T-helper 2 cell treated with Interferon-gamma antibody and Interleukin-4, amounts not matched to agents 100 ng/mL and 5 ng/mL, for 36 hours (primary cell): ENCODE measurements around the gene LSM2. TPM values are rescaled to one million over a fixed set of nuclear protein-coding genes. Genes with fewer than 3 reads are reported as not detected.
"Not testable (repeated sequence)": the region's sequence is repeated elsewhere in the genome, so short reads cannot be mapped to it uniquely, and the experiment has no call there.

Experiments used
- intact Hi-C: fragments of 100-400 bp; cut with micrococcal nuclease; formaldehyde crosslinking; loops from one replicate; pipeline ENCODE4 v1.15.1; 2023
- total RNA-seq: library from RNA; stranded (reverse); gene quantifications from 2 replicates; pipeline ENCODE4 v1.2.3, GENCODE V29; 2022

The LSM2 gene
- total RNA-seq, 1 donor from 2014 or later: 101 TPM

GRCh38 chr6:31829633-31830283, 23.0 kb upstream of the LSM2 start:
- intact Hi-C loops: loop anchor here (2.0 to 10.0 kb wide), 3 partner anchors 101 to 335 kb away; partner anchors contain the start of genes DDAH2, LY6G5C and MICB

GRCh38 chr6:31827286-31828079, 20.7 kb upstream of the LSM2 start, which contains the start of gene HSPA1B:
Gene HSPA1B, plus strand, starts transcription at chr6:31827738. Its CDS starts 213 bp downstream, at chr6:31827951.
- intact Hi-C loops: loop anchor here (1.0 to 2.0 kb wide), 6 partner anchors 21 to 281 kb away; partner anchors contain the start of genes ATP6V1G2, BAG6, LSM2 and NFKBIL1

DNA sequence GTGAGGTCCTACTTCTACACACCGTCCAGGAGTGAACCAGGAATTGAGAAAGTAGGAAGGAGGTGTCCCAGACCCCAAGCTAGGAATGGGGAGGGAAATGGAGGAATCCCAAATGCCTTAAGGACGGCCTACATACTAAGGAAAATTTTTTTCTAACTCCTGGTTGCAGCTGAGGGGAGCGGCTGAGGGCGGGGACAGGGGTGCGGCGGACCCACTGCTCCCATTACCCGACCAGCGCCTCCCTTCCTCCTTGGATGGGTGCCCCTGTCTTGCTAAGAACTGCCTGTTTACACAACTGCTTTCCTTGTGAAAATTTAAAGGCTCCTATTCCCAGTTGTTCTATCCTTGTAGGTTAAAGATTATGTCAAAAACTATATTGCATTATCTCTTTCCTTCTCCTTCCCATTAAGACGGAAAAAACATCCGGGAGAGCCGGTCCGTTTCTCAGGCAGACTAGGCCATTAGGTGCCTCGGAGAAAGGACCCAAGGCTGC, 20.1 kb upstream of the LSM2 start:
- intact Hi-C loops: loop anchor here (1.0 to 2.0 kb wide), 6 partner anchors 21 to 280 kb away; partner anchors contain the start of genes ATP6V1G2, BAG6, LSM2 and NFKBIL1

- intact Hi-C loops: no loop called here
Measured at GRCh38 chr6:31825553-31825952, 18.8 kb upstream of the LSM2 start.

DNA sequence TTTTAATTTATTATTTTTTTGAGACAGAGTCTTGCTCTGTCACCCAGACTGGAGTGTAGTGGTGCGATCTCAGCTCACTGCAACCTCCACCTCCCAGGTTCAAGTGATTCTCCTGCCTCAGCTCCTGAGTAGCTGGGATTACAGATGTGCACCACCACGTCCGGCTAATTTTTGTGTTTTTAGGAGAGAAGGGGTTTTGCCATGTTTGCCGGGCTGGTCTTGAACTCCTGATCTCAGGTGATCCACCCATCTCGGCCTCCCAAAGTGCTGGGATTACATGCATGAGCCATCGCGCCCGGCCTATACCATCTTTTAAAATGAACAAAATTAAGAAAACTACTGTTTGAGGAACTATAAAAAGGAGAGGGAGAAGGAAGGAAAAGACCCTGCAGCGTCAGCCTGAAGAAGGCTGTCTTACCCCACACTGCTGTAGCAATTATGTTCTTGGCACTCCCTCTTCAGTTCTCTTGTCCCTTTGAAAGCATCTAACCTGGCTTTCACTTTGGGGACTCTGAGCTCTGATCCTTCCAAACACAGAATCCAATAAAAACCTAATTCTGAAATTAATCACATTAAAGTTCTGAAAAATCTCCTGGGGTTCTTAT, 16.9 kb upstream of the LSM2 start:
- intact Hi-C loops: not testable (repeated sequence)

- intact Hi-C loops: no loop called here
Measured at GRCh38 chr6:31822036-31822821, 15.5 kb upstream of the LSM2 start.

DNA sequence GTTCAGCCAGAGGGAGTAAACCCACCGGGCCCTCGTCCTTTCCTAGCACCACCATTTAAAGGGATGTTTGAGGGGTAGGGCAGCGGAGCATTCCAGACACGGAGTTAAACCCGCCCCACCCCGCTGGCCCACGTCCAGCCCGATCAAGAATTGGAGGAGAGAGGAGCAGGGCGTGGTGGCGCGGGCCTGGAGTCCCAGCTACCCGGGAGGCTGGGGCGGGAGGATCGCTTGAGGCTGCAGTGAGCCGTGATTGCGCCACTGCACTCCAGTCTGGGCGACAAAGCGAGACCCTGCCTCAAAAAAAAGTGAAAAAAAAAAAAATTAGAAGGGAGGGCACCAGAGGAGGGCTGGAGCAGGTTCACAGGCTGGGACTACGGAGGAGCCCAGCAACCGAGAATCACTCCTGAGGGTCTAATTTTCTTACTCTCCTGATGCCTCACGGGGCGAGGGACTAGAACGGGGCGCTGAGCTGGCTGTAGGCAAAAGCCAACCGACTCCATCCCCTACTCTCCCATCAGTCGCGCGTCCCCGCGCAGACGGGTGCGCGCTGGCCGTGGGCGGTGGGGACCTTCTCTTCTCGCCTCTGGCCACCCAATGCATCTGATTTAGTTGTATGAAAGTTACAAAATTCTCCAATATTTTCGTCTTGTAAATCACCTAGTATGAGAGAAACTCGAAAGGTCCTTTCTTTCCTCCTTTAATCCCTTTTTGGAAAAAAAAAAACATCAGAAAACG, 14.7 kb upstream of the LSM2 start:
- intact Hi-C loops: no loop called here

- intact Hi-C loops: not testable (repeated sequence)
Measured at GRCh38 chr6:31820399-31820798, 13.6 kb upstream of the LSM2 start.

- intact Hi-C loops: no loop called here
Measured at GRCh38 chr6:31819871-31820299, 13.1 kb upstream of the LSM2 start.

DNA sequence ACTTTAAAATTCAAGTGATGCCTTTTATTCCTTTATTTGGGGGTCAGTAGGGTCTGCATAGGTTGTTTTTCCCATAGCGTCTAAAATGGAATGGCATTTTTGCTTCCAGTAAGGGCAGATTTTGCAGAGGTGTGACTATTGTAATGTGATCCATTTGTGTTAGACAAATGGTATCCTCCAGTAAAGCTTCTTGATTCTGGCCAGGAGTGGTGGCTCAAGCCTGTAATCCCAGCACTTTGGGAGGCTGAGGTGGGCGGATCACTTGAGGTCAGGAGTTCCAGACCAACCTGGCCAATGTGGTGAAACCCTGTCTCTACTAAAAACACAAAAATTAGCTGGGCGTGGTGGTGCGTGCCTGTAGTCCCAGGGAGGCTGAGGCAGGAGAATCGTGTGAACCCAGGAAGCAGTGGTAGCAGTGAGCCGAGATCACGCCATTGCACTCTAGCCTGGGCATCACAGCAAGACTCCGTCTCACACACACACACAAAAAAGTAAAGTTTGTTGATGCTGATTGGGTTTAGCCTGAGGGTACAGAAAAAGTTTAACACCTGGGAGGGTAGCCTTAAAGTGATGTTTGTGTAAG, 11.3 kb upstream of the LSM2 start:
- intact Hi-C loops: not testable (repeated sequence)

DNA sequence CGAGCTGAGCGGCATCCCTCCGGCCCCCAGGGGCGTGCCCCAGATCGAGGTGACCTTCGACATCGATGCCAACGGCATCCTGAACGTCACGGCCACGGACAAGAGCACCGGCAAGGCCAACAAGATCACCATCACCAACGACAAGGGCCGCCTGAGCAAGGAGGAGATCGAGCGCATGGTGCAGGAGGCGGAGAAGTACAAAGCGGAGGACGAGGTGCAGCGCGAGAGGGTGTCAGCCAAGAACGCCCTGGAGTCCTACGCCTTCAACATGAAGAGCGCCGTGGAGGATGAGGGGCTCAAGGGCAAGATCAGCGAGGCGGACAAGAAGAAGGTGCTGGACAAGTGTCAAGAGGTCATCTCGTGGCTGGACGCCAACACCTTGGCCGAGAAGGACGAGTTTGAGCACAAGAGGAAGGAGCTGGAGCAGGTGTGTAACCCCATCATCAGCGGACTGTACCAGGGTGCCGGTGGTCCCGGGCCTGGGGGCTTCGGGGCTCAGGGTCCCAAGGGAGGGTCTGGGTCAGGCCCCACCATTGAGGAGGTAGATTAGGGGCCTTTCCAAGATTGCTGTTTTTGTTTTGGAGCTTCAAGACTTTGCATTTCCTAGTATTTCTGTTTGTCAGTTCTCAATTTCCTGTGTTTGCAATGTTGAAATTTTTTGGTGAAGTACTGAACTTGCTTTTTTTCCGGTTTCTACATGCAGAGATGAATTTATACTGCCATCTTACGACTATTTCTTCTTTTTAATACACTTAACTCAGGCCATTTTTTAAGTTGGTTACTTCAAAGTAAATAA, 10.6 kb upstream of the LSM2 start:
- intact Hi-C loops: not testable (repeated sequence)

DNA sequence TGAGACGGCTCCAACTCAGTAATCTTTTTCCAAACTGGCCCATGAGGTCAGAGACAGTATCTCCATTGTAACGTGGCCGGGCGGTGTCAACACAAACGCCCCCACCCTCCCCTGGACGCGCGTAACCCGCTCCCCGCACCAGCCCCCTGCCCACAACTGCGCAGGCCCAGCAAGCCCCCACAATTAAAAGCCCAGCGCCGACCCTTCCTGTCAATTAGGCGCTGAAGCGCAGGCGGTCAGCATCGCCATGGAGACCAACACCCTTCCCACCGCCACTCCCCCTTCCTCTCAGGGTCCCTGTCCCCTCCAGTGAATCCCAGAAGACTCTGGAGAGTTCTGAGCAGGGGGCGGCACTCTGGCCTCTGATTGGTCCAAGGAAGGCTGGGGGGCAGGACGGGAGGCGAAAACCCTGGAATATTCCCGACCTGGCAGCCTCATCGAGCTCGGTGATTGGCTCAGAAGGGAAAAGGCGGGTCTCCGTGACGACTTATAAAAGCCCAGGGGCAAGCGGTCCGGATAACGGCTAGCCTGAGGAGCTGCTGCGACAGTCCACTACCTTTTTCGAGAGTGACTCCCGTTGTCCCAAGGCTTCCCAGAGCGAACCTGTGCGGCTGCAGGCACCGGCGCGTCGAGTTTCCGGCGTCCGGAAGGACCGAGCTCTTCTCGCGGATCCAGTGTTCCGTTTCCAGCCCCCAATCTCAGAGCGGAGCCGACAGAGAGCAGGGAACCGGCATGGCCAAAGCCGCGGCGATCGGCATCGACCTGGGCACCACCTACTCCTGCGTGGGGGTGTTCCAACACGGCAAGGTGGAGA, 8.5 kb upstream of the LSM2 start, which contains the start of the genes HSPA1A and HSPA1L:
HSPA1A (plus strand) TSS at position 519 of the 814 bp plus-strand sequence; CDS start at position 733, 214 bp downstream.
HSPA1L (minus strand) TSS at position 259 of the 814 bp plus-strand sequence. CDS start 3,311 bp downstream, outside the sequence.
- intact Hi-C loops: loop anchor here (2.0 kb wide), 1 partner anchor 76 kb away; no protein-coding TSS in a partner anchor

- intact Hi-C loops: loop anchor here (2.0 kb wide), 1 partner anchor 76 kb away; no protein-coding TSS in a partner anchor
Measured at GRCh38 chr6:31814677-31815024, 7.9 kb upstream of the LSM2 start.

DNA sequence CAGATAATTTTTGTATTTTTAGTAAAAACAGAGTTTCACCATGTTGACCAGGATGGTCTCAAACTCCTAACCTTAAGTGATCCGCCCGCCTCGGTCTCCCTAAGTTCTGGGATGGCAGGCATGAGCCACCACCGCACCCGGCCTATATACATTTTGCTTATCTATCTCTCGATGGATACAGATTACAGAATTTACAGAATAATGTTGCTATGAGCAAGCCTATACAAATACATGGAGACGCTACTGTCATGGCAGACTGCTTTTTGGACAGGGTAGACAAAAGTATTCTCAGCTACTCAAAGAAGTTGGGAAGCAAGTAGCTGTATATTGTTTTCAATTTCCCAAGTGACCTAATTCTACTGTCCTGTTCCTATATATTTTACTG, 6.7 kb upstream of the LSM2 start:
- intact Hi-C loops: no loop called here

GRCh38 chr6:31811645-31812044, 4.9 kb upstream of the LSM2 start:
- intact Hi-C loops: no loop called here

- intact Hi-C loops: not testable (repeated sequence)
Measured at GRCh38 chr6:31808599-31808998, 1.8 kb upstream of the LSM2 start.

DNA sequence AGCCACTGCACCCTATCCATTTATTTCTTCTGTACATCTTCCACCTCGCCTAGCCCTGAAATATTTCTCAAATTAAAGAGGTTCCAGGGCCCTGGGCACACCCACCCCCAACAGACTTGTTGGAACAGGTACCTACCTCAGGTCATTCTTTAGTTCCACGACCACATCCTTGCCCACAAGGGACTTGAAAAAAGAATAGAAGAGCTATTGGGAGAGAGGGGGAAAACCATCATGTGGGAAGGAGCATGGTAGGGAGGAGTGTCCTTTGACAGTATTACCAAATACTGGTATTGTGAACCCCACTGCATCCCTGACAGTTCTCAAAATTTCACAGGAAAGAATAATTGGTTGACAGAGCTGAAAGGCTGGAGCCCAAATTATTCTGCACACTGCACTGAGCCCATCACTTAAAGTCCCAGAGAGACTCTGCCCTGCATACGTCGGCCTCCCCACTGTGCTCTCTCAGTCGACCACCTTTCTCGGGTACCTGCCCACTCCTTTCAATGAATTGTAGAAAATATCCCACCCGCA, 762 bp downstream of the LSM2 start:
- intact Hi-C loops: loop anchor here (1.0 kb wide), 2 partner anchors 11 to 21 kb away; partner anchors contain the start of genes HSPA1B and VARS1
